Measurements from ENCODE around the gene C17orf75.
"Not testable (repeated sequence)": the region's sequence is repeated elsewhere in the genome, so short reads cannot be mapped to it uniquely, and the experiment has no call there.

GRCh38 chr17:32352734-32353133 lies 10.8 kb upstream of the C17orf75 start:
- TF ChIP-seq CTCF, POLR2A (IDR thresholded peaks at IDR 0.05): not testable (repeated sequence)

Data from prostate gland (tissue), 2 donors.